SIG-M5 (cell line): ENCODE data around the gene CCDC24.

Experiments used
- DNase-seq: peaks from one replicate; lab custom pipeline; 2025; lab: John Stamatoyannopoulos, UW

The CCDC24 gene

DNA sequence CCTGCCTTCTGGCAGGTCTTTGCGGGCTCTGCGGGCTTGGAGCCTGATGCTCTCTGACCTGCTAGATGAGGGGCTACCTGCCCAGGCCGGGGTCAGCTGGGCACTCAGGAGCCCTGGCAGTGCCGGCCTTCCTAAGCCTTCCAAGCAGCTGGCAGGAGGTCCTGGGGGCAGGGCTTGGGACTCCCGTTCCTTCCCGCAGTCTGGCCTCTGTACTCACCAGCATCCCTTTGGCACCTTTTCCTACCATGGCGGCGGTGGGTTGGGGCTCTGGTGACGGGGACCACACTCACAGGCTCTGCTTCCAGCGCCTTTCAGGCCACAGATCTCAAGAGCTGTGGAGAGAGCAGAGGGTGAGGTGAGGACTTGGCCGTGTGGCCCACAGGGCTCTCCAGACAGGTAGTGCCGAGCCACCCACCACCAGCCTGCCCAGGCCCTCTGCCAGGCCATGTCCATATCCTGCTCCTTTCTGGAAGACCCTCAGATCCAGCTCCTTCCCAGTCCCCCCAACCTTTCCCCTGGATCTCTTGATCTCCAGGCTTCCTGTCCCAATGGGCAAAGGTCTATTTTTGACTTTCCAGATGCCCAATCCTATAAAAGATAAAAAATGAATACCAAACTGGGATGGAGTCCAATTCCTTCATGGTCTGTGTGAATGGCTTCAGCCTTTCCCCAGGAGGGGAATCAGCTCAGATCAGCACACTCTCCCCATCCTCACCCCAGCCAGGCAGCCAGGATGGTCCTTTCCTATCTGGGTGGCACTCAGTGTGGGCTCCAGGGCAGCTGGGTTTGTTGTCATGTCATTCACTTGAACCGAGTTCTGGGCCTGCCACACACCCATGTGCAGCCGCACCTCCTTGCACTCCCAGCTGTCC is 32.9 kb downstream of the CCDC24 start:
- DNase-seq: no peak

DNA sequence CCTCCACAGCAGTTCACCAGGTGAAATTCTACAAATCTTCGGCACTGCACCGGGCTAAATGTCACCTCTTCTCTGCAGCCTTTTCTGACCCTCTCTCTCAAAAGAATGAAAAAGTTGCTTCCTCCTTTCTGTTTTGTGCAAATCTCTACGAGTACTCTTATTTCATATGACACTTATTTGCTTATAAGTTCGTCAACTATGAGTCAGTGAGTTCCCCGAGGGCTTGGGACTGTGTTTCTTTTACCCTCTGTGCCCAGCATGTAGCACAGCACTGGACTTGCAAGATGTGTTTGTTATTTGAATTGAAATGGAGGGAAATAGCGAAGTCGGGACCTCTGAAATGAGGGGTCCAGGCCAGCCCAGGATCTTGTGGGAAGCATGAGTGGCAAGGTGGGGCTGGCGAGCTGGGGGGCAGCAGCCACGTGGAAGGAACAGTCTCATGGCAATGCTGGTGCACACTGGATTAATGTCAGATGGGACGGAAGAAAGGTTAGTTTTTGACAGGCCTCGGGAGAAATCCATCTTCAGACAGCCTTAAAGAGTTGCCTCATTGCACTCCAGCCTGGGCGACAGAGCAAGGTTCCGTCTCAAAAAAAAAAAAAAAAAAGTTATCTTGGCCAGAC is 33.6 kb downstream of the CCDC24 start:
- DNase-seq: no peak

DNA sequence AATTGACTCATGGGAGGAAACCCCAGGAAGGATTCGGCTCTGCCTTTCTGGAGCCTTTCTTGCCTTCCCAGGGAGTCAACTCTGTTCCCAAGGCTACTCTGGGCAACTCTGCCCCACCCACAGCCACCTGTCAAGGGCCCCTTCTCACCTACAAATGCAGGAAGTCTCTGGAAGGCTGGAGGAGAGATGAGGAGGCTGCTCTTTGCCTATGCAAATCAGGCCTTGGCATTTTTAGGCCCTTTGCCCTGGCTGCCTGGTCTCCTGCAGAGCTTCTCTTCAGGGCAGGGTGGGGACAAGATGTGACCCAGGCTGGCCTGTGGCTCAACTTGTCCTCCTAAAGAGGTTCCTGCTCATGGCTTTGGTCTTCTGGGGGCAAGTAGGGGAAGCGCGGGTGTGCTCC is 34.4 kb downstream of the CCDC24 start:
- no peak for DNase-seq

DNA sequence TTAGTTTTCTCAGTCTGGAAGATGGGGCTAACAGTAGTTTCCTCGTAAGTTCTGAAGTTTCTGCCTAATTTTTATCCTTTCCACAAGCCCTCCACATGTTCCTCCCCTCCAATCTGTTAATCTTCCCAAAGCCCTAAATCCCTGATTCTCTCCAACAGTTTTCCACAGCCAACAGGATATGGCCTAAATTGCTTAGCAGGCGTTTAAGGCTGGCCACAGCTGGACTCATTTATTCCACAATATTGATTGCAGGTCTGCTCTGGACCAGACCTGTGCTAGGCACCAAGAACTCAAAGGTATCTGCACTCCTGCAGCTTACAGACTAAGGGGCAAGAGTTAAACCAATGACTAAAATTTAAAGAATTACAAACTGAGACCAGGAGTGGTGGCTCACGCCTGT is 35.9 kb downstream of the CCDC24 start:
- DNase-seq: no peak

DNA sequence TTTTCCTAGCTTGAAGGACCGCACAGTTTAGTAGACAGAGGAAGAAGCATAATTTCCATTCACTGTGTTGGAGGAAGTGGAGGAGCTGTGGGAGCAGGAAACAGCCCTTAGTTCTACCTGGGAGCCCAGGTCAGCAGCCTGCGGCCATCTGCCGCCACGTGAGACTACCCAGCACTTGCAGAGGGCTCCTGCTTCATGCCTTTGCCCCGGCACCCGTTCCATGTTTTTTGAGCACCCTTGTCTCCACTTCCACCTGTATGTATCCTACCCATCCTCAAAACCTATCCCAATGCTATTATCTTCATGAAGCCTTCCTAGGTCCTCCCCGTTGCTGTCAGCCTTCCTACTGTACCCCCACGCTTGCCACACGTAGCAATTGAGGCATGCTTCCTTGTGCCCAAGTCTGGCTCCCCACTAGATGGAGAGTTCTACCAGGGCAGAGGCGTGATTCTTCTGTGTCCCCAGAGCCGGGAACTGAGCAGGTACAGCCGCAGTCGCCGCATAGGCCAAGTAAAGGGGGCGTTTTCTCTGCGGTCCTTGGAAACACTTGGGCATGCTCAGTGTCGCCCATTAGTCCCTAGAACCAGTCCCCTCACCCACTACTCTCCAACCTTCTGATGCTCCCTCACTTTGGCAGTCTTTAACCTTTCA is 38.0 kb downstream of the CCDC24 start:
- DNase-seq: no peak

DNA sequence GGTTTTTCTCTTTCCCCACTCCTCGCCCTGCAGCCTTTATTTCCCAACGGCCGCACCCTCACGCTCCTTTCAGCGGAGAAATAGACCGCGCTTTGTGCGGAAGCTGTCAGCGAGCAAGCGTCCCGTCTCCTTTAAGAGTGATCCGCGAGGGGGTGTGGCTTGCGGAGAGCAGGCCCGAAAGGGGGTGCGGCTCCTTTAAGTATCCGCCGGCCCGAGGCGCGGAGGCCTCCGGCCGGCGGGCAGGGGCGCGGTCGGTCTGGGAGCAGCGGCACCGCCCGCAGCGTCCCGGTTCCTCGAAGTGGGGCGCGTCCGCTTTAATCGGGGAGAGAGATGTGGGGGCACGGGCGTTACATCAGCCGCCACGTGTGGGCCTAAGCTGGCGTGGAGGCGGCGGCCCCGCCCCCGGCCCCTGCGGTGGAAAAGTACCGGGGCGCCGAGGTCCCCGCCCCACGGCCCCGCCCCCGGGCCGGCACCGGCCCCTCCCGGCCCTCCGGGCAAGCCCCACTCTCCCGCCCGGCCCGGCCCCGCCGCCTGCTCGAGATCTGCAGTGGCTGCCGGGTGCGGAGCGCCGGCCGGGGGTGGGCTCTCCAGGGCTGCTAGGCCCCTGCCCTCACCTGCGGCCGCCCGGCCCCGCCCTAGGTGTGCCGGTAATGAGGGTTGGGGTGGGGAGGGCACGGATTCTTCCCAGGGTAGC is 38.7 kb downstream of the CCDC24 start:
- peak; percentile 30 for DNase-seq

DNA sequence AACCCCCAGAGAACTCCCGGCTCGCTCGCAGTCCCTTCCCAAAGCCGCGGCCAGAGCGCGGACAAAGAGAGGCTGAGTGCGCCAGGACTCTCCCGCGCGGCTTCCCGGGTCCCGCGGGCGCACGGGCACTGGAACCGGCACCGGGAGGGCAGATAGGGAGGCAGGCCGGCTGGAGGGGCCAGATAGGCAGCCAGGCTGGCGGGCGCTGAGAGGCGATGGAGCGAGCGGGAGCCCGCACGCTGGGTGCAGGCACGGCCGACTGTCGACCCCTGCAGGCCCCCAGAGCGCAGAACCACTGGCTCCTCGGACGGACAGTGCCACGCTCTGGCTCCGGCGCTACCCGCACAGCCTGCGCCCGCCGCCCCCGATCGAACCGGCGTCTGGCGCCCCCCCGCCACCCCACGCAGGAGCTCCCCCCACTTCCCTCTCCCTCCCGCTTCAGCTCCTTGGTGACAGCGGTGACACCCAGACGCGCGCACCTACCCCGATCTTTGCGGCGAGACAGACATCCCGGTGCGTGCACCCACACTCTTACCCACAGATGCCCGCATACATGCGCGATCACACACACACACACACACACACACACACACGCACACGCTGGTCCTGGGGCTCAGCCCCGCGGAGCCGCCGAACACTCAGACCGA is 39.3 kb downstream of the CCDC24 start:
- no peak for DNase-seq

DNA sequence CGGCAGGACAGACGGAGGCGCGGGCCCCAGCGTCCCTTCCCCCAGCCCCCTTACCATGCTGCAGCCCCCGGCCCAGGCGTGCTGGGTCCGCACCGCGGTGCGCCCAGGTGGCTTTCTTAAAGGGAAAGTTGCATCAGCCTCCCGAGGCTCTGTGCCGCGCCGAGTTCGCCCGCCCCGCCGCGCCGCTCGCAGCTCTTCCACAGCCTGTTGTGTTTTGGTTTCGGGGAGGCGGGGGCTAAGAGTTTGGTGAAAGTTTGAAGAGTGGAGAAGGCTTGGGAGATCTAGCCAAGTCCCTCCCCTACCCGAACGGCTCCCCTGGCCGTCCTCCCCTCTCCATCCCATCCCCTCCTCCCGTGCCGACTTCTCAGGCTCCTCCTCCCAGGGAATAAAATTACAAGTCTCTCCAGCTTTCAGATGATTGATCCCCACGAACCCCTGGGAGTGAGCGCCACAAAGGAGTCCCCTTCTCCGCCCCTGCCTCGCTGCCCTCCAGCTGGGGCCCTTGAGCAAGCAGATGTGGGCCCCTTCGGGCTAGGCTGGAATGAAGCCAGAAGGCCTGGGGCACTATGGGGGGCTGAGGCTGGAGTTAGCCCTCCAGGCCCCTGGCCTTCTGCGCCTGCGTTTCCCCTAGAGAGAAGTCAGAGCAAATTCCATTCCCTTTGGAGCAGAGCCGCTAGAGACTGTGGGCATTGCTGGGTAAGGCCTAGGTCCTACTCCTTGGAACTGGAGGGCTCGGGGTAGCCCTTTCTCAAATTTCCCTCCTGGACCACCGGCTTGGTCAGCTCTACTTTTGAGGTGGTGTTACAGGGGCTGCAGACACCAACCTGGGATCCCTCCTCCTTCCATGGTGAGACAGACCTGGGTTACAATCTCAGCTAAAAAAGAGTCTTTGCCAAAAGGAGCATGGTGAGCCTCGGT is 40.1 kb downstream of the CCDC24 start, which contains the start of gene SLC6A9:
Gene SLC6A9 (minus strand): TSS at position 211 of the 918 bp plus-strand sequence. CDS start 7,185 bp downstream, outside the sequence.
- no peak for DNase-seq

DNA sequence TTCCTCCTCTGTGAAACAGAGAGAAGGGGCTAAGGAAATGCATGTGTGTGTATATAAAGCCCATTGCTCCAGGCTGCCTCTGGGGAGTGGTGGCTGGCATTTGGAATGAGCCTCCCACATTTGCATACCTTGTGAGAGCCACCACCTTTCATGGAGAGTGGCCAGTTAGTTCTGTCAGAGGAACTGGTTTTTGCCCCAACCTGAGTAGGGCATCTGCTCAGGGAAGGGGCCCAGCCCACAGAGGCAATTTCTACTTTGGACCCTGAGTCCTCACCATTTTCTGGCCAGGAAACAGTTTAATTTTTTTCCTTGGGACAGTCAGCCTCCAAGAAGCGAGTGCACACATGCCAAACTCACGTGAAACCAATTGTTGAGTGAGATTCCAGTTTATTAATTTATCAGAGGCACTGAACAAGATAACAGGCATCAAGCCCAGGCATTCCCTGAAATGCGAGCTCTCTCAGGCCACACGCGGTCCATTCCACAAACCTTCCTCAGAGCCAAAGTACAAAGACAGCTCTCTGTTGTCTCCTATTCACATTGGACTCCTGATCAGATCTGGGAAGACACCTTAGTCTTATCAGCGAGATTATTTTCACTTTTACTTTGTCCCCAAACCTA is 40.9 kb downstream of the CCDC24 start:
- DNase-seq: no peak

DNA sequence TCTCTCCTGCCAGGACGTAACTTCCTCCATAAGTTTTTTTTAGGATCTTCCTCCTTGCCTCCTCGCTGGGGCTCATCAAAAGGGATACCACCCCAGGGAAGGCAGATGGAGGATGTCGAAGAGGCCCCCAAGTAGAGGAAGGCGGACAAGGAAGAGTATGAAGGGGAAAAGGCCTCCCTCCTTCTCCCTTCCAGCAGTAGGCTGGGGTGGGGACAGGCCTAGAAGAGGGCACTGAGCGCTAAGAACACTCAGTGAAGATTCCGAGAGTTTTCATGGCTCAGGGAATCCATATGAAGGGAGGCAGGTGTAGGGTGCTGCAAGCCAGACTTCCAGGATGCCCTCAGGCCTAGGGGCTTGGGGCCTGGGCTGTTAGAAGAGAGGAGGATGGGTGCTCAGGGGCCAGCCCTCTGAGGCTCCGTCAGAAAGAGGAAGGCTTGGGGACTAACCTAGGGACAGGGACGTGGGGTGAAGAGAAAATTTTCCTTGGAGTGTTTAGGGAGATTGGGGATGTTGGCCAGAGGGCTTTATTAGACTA is 41.7 kb downstream of the CCDC24 start:
- DNase-seq: no peak

DNA sequence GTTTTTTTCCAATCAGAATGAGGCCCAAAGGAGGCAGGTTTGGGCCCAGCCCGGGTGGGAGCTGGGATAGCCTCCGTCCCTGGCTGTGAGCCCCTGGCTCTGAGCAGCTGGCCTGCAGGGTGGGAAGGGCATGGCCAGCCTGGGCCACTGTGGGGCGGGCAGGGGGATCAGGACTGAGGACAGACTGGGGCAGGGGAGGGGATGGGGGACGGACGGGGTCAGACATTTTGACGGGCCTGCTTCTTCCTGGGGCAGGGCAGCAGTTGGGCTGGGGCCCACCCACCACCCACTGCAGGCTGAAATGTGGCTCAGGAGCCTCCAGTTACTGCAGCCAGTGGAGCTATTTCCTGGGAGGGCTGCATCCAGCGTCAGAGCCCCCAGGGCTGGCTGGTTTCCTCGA is 42.4 kb downstream of the CCDC24 start:
- no peak for DNase-seq

DNA sequence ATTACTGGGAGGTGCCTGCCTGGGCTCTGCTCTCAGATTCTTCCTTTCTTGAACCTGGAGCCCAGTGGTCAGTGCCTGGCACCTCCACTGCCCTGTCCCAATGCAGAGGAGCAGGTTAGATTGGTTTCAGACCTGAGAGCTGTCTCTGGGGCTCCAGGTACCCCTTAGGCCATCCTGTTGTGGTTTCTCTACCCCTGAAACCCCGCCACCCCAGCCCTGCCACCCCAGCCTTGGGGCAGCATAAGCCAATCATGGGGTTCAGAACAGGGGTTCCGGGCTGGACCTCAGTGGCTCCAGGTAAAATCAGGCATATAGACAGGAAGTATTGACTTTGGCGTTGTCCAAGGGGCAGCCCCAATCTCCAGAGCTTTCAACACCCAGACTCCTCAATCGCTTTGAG is 43.0 kb downstream of the CCDC24 start:
- DNase-seq: no peak

DNA sequence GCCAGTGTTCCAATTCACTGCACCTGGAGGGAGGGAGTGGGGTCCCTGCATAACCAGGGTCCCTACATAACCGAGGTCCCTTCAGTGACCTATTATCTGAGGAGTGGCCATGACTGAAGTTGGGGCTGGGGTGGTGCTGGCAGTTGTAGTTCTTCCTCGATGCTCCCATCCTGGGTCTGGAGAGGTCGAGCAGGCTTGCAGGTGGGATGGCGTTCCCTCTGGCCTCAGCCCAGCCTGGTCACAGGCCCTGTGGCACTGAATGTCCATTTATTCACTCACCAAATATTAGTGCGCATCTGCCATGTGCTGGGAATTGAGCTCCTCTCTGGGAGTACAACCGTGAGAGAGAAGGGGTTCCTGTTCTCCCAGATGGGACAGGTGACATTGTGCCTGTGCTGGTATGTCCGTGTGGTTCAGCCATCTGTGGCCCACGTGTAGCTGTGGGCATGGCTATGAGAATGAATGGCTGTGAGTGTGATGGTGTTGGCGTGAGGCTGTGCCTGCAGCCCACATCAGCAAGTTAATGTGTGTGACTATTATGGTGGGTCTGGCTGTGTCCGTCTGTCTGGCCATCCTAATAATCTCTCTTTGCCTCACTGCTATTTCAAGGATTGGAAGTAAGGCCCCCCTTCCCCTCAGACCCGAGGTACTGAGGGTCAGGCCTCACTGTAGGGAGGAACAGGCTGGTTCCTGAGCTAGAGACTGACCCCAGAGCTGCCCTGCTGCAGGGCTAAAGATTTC is 43.7 kb downstream of the CCDC24 start:
- no peak for DNase-seq

DNA sequence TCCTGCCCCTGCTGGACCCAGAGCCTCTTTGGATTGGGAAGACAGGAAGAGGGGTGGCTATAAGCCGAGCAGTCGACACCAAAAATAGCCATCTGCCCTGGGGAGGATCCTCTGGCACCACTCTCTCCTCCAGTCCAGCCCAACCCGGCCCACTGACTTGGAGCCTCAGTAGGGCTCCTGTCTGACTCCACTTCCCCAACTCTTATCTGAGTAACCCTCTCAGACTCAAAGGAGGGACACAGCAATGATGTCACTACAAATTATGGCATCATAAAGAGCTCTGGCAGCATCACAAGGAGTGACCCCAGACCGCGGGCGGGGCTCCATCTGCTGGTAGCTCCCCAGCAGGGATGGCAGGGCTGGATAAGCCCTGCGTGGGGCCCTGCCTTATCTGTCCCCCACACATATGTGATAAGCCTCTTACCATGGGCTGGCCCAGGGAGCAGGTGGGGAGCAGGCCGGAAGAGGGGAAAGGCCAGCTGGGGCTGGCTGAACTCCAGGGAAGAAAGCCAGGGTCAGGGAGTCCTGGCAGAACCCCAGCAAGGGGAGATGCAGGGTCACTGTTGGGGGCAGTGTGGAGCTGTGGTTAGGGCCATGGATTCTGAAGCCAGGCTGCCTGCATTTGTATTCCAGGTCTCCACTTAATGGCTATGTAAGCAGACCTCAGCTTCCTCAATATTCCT is 44.5 kb downstream of the CCDC24 start:
- no peak for DNase-seq

DNA sequence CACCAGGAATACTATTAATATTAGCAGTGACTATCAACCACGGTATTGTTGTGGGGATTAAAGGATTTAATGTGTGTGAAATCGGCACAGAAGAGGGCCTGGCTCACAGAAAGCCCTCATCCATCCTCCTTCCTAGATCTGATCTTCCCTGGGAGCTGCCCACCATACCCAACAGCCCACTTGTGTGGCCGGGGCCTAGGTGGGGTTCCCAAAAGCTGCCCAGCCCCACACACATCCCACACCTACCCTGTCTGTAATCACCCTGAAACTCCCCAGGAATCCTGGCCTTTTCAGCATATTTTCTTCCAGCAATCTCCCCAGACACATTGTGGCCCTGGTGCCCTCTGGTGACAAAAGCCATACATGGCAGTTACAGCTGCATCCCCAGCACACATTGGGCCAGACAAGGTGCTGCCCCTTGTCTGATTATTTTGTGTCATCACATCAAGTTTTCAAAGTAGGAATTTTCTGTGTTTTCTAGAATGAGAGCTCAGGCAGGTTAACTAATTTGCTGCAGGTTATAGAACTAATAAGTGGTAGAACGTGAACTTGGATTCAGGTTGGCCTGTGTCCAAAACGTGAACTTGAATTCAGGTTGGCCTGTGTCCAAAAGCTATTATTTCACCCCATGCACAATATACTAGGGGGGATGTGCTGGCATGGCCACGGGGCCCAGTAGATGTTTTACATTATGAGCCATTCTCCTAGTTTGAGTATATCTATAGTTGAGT is 45.2 kb downstream of the CCDC24 start:
- no peak for DNase-seq

DNA sequence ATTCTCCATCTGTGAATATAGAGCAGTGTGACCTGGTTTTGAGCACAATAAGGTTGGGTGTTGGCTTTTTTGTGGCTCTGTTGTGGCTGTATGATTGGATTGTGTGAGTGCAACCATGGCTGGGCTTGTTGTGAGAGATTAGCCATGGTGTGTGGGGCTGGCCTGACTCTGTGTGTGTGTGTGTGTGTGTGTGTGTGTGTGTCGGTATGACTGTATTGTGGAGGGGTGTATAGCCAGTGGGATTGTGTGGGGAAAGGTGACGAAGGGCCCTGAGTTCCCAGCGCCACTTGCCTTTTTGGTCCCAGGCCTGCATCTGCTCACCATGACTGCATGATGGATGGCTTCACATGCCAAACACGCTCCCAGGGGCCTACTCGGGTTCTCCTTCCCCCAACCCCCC is 45.8 kb downstream of the CCDC24 start:
- DNase-seq: no peak

DNA sequence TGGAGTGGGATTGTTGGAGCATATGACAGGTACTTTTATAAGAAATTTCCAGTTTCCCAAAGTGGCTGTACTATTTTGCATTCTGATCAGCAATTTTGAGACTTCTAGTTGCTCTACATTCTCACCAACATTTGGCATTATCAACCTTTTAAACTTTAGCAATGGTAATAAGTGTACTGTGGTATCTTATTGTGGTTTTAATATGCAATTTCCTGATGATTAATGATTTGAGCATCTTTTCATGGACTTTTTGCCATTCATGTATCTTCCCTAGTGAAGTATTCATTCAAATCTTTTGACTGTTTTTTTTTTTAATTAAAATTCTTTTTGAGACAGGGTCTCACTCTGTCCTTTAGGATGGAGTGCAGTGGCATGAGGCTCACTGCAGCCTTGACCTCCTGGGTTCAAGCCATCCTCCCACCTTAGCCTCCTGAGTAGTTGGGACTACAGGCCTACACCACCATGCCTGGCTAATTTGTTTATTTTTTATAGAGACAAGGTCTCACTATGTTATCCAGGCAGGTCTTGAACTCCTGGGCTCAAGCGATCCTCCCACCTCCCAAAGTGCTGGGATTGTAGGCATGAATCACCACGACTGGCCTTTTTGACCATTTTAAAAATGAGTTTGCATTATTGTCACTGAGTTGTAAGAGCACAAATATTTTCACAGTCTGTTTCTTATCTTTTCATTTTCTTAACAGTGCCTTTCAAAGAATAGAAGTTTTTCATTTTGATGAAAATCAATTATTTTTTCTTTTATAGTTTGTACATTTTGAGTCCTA is 47.7 kb downstream of the CCDC24 start:
- no peak for DNase-seq
